GM12872 (cell line): ENCODE data around the gene C19orf73.

Source experiments
- TF ChIP-seq, protein P1 (sequence below): IDR thresholded peaks from 3 replicates; pipeline ENCODE4 v1.5.1; 2011; ENCODE audit warnings: low read depth, mild to moderate bottlenecking, low read length, moderate library complexity; ENCODE audit not compliant: insufficient read depth

C19orf73 gene

DNA sequence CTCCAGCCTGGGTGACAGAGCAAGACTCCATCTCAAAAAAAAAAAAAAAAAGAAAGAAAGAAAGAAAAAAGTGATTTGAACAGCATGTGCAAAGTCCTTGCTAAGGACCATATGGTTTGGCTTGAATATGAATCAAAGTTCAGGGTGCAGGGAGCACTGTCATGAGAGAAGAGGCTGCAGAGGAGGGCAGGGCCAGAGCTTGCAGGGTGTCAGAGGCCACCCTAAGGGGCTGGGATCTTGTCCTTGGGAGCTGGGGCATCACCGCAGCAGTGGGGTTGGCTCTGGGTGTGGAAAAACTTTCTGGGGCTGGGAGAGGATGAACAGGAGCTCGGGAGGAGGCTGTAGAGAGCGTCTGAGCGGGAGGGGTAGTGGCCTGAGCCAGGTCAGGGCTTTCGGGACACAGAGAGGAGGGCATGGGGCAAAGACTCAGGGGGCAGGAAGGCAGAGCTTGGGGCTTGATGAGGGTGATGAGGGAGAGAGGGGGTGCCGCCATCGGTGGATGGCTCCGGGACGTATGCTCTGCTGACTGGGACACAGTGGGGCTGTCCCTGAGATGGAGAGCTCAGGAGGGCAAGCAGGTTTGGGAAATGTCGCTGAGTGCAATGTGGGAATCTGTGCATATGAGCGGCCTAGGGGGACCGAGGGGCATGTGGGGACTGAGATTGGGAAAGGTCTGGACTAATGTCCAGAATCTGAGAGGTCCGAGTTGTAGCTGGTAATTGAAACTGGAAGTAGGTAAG, 41.7 kb upstream of the C19orf73 start:
- TF ChIP-seq, protein P1, sequence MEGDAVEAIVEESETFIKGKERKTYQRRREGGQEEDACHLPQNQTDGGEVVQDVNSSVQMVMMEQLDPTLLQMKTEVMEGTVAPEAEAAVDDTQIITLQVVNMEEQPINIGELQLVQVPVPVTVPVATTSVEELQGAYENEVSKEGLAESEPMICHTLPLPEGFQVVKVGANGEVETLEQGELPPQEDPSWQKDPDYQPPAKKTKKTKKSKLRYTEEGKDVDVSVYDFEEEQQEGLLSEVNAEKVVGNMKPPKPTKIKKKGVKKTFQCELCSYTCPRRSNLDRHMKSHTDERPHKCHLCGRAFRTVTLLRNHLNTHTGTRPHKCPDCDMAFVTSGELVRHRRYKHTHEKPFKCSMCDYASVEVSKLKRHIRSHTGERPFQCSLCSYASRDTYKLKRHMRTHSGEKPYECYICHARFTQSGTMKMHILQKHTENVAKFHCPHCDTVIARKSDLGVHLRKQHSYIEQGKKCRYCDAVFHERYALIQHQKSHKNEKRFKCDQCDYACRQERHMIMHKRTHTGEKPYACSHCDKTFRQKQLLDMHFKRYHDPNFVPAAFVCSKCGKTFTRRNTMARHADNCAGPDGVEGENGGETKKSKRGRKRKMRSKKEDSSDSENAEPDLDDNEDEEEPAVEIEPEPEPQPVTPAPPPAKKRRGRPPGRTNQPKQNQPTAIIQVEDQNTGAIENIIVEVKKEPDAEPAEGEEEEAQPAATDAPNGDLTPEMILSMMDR, result no peak

DNA sequence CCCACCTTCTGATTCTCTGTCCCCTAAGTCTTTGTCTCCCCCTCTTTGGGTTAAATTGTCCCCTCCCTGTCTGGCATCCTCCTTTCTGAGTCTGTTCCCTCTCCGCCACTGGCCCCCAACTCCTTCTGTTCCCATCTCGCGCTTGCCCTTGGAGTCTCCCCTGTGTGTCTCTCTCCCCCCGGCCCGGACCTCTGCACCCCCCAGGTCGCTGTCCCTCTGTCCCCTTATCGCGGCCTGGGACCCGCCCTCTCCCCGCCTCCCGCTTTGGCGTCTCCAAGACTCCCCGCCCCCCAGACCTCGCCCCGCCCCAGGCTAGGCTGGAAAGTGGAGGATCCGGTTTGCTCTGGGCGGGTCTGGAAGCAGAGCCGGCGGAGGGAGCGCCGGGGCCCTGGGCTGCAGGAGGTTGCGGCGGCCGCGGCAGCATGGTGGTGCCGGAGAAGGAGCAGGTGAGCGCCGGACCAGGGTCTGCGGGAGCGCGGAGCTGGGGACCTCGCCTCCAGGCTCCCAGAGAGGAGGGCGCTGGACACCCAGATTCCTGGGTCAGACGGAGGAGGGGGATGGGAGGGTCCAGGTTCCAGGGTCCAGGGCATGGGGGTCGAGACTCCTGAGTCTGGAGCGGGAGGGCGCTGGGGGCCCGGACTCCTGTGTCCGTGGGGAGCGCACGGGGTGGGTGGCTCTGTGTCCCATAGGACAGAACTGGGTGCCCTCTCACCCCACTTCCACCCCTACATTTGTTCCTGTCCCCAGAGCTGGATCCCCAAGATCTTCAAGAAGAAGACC, 38.7 kb upstream of the C19orf73 start, which contains the start of gene TRPM4:
TRPM4 (plus strand) TSS at position 348 of the 780 bp plus-strand sequence; CDS start at position 423, 75 bp downstream.
- TF ChIP-seq, protein P1, result no peak

DNA sequence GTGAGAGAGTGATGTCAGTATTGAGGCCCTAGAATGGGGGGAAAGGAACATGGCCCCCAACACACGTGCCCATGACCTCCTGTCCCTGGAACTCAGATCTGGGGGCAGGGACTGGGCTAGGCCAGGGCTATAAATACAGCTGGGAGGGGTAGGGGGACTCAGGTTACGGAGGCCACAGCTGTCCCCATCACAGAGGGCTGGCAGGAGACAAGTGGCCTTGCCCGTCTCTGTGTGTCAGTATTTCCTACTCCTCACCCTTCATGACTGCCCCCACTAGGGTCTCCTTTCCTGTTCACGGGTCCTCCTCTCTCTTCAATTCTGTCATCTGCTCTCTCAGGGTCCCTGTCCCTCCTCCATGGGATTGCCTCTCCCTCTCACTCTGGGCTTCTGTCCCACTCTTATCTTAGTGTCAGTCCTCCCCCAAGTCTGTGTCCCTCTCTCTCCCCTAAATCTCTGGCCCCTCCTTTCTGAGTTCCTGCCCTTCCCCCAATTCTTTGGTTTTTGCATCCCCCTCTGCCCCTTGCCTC, 36.9 kb upstream of the C19orf73 start:
- TF ChIP-seq, protein P1, result no peak

DNA sequence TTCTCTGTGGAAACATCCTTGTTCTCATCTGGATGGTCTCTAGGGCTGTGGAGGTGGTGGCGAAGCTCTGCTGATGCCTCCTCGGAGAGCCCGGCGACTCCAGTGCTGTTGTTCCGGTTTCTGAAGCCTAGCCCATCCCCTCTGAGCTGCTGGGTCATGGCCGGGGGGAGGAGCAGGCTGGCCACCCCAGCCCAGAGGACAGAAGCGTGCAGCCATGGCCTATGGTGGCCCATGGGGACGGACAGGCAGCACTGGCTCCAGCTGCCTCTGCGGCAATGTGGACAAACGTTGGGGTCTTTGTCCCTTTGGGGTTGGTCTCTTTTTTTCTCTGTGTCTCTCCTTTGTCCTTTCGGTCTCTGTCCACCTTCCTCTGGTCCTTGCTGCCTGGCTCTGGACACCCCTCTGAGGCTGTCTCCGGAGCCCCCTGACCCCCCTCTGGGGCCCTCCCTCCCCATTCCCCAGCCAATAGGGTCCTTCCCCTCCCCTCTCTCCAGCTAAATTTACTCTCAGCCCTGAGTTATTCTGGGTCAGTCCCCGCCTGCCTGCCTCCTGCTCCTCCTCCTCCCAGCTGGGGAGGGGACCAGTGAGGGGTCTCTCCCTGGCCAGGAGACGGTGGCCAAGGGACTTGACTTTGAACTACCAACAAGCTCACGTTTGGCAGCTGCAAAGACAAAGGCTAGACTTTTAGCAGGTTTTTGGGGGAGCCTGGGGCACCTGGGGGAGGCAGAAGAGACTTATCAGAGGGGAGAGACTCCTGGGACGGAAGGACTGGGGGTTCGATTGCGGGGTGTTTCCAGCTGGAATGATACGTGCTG, 36.3 kb upstream of the C19orf73 start, which contains the start of gene HRC:
HRC (minus strand) TSS at position 392 of the 815 bp plus-strand sequence; CDS start at position 233, 159 bp downstream.
- TF ChIP-seq, protein P1, result no peak

DNA sequence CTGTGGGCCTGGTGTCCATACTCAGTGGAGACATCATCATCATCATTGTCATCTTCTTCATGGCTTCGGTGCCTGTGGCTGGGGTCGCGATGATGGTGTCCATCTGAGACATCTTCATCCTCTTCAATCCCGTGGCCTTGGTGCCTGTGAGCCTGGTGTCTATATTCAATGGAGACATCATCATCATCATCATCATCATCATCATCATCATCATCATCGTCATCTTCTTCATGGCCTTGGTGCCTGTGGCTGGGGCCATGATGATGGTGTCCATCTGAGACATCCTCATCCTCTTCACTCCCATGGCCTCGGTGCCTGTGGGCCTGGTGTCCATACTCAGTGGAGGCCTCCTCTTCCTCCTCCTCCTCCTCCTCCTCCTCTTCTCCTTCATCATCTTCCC, 35.3 kb upstream of the C19orf73 start:
- TF ChIP-seq, protein P1, result no peak

DNA sequence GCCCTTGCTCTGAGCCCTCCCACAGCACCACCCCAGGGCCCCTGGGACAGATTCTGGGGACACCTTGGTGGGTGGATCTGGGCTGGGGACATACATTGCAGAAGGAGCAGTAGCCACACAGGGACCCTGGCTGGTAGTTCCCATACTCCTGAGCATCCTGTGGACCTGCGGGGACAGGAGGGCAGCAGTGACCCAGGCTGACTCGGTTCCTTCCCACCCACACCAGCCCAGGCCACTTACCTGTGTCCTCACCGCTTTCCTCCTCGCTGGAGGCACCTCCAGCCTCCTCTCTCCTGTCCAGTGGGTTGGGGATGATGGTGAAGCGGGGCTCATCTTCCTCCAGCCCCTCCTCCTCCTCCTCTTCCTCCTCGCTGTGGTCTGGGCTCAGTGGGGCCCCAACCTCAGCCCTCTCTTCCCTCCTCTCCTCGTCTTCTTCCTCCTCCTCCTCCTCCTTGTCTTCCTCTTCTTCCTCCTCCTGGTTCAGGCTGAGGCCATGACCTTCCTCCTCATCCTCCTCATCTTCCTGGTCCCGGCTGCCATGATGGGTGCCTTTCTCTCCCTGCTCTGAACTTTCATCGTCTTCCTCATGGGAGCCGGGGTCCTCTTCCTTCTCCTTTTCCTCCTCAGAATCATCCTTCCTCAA, 34.3 kb upstream of the C19orf73 start:
- TF ChIP-seq, protein P1, result no peak
